Astrocyte of the spinal cord (primary cell): Measurements from ENCODE around the gene CNDP1.
A peak's percentile ranks its signal among the peaks of the same experiment; 100 is the strongest.

Experiments
- DNase-seq: peaks from one replicate; pipeline ENCODE4 v3.0.0; 2011; ENCODE audit warnings: low read depth, low spot score
- H3K4me3 ChIP-seq: 2 replicates; pipeline ENCODE4 v1.5.1; 2011; ENCODE audit warnings: low read depth, mild to moderate bottlenecking, low read length, moderate library complexity
- in situ Hi-C: cut with HindIII; loops from 2 replicates; pipeline ENCODE4 v1.10.0; 2017; ENCODE audit warnings: low sequenced_read_pairs
- TF ChIP-seq, protein P1 (sequence below): IDR thresholded peaks from 2 replicates; pipeline ENCODE4 v1.5.1; 2012; ENCODE audit warnings: low read depth, mild to moderate bottlenecking, low read length, inconsistent platforms

Gene CNDP1

GRCh38 chr18:74506448-74507084 is 27.7 kb upstream of the CNDP1 start:
- no peak overlapping the region for H3K4me3 ChIP-seq
- peak; percentile 69 for DNase-seq
- in situ Hi-C loops: no loop called here
- TF ChIP-seq, protein P1, sequence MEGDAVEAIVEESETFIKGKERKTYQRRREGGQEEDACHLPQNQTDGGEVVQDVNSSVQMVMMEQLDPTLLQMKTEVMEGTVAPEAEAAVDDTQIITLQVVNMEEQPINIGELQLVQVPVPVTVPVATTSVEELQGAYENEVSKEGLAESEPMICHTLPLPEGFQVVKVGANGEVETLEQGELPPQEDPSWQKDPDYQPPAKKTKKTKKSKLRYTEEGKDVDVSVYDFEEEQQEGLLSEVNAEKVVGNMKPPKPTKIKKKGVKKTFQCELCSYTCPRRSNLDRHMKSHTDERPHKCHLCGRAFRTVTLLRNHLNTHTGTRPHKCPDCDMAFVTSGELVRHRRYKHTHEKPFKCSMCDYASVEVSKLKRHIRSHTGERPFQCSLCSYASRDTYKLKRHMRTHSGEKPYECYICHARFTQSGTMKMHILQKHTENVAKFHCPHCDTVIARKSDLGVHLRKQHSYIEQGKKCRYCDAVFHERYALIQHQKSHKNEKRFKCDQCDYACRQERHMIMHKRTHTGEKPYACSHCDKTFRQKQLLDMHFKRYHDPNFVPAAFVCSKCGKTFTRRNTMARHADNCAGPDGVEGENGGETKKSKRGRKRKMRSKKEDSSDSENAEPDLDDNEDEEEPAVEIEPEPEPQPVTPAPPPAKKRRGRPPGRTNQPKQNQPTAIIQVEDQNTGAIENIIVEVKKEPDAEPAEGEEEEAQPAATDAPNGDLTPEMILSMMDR: no peak

GRCh38 chr18:74507097-74507881 is 27.0 kb upstream of the CNDP1 start:
- in situ Hi-C loops: no loop called here
- DNase-seq: no peak
- TF ChIP-seq, protein P1: no peak
- H3K4me3 ChIP-seq: no peak overlapping the region

DNA sequence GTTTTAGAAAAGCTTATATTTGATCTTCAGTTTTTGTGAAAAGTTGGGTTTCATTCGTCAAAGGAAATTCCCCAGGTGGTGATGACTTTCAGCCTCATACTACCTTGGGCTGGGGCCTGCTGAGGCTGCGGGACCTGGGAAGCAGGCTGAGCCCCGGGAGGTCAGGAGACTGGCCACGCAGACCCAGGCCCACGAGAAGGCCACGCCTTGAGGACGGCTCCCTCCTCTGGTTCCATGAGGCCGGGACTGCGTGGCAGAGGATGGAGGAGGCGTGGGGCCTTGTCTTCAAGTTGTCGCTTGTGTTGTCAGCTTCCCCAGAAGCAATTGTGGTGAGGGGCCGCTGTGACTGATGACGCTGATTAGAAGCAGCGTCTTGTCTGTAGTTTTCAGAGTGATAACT is 26.4 kb upstream of the CNDP1 start:
- no peak for DNase-seq
- in situ Hi-C loops: no loop called here
- no peak overlapping the region for H3K4me3 ChIP-seq
- TF ChIP-seq, protein P1: no peak

DNA sequence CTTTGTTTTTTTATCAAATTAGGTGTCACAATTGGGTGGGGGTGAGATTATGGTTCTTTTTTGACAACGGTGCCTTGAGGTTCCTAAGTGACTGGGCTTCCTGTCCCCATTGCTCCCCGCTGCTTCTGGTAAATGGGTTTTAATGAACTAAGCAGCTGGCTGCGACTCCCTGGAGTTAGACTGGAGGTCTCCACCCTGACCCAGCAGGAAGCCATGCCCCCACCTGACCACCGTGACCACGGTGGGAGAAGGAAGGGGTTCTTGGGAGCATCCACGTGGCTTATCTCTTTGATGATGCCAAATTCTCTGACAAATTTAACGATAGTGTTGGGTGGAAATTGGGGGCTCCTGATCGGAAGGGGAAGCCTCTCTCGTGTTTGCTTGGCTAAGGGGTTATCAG is 25.9 kb upstream of the CNDP1 start:
- no peak overlapping the region for H3K4me3 ChIP-seq
- TF ChIP-seq, protein P1: no peak
- in situ Hi-C loops: no loop called here
- no peak for DNase-seq

- no peak overlapping the region for H3K4me3 ChIP-seq
- in situ Hi-C loops: no loop called here
- no peak for DNase-seq
- TF ChIP-seq, protein P1: no peak
These were observed 25.5 kb upstream of the CNDP1 start for GRCh38 chr18:74508821-74509225.

DNA sequence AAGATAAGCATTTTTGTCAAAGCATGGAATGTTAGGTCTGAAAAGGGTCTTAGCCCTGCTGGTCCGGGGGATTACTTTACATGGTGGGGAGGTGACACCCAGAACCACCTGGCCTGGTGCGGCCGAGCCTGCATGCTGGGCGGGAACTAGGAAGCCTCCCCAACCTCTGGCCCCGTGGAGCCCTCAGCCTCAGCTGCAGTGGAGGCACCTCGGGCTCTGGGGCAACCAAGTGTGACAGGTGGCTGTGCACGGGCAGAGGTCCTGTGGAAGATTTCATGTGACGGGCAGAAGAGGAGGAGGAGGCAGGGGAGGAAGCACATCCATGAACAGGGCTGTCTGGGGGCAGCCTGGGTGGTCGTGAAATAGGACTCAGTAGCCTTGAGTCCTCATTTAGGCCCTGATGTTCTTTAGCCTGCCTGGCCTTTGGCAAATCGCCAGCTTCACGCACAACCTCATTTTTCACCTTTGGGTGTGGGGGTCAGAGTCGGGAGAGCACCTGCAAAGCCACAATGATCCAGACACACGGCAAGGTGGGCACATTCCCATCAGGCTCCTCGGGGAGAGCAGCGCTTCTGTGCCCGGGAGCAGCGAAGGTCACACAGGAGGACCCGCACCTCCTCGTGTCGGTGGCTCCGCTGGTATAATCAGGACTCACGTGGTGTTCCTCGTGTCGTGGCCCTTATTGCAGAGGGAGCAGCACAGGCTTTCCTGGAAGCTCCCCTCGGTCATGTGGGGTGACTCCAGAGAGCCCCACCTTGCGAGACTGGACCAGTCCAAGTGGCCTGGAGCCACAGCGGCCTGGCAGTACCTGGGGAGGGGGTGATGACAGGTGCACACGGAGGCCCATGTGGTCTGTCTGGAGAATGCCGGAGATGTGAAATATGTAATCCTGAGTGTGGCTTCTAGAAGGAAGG is 24.2 kb upstream of the CNDP1 start:
- TF ChIP-seq, protein P1: no peak
- no peak for DNase-seq

More for the DNA sequence above, 24.2 kb upstream of the CNDP1 start:
- in situ Hi-C loops: no loop called here
- H3K4me3 ChIP-seq: no peak overlapping the region
